Liver (tissue), 3 donors: ENCODE data around the gene ANXA10.

Experiments
- CTCF ChIP-seq: fragments of 150-350 bp; IDR thresholded peaks from 2 replicates; pipeline ENCODE4 v1.5.1; 2017; ENCODE audit warnings: improper control_type of control experiment, low read depth, low read length; ENCODE audit not compliant: missing input control
- EGR1 ChIP-seq, 2 donors: IDR thresholded peaks; 2 replicates each; pipeline ENCODE4 v1.6.1; 2016 to 2018; ENCODE audit warnings: antibody characterized with exemption in 2 of 2, low read depth in 2 of 2
- JUND ChIP-seq, 2 donors: IDR thresholded peaks; 2 replicates each; pipeline ENCODE4 v1.6.1; 2016; ENCODE audit warnings: antibody characterized with exemption in 2 of 2
- RAD21 ChIP-seq, 2 donors: IDR thresholded peaks; 2 replicates each; pipeline ENCODE4 v1.6.1; 2016; ENCODE audit warnings: antibody characterized with exemption in 2 of 2, mild to moderate bottlenecking in 2 of 2
- SP1 ChIP-seq: IDR thresholded peaks from 2 replicates; pipeline ENCODE4 v1.6.1; 2018; ENCODE audit warnings: antibody characterized with exemption, mild to moderate bottlenecking
- YY1 ChIP-seq: IDR thresholded peaks from 2 replicates; pipeline ENCODE4 v1.6.1; 2016; ENCODE audit warnings: antibody characterized with exemption, mild to moderate bottlenecking
- TF ChIP-seq, protein P1 (sequence below): IDR thresholded peaks from 2 replicates; pipeline ENCODE4 v1.6.1; 2016; ENCODE audit warnings: antibody characterized with exemption, mild to moderate bottlenecking
- donor health status: healthy.
- donor health status: healthy.

- TF ChIP-seq CTCF (no peak), SP1 (no peak), RAD21 (IDR thresholded peaks at IDR 0.05) (no peak), YY1 (no peak), JUND (IDR thresholded peaks at IDR 0.05) (no peak), EGR1 (IDR thresholded peaks at IDR 0.05; ENCODE audit: low read depth in 2 of 2) (no peak)
- TF ChIP-seq, protein P1, sequence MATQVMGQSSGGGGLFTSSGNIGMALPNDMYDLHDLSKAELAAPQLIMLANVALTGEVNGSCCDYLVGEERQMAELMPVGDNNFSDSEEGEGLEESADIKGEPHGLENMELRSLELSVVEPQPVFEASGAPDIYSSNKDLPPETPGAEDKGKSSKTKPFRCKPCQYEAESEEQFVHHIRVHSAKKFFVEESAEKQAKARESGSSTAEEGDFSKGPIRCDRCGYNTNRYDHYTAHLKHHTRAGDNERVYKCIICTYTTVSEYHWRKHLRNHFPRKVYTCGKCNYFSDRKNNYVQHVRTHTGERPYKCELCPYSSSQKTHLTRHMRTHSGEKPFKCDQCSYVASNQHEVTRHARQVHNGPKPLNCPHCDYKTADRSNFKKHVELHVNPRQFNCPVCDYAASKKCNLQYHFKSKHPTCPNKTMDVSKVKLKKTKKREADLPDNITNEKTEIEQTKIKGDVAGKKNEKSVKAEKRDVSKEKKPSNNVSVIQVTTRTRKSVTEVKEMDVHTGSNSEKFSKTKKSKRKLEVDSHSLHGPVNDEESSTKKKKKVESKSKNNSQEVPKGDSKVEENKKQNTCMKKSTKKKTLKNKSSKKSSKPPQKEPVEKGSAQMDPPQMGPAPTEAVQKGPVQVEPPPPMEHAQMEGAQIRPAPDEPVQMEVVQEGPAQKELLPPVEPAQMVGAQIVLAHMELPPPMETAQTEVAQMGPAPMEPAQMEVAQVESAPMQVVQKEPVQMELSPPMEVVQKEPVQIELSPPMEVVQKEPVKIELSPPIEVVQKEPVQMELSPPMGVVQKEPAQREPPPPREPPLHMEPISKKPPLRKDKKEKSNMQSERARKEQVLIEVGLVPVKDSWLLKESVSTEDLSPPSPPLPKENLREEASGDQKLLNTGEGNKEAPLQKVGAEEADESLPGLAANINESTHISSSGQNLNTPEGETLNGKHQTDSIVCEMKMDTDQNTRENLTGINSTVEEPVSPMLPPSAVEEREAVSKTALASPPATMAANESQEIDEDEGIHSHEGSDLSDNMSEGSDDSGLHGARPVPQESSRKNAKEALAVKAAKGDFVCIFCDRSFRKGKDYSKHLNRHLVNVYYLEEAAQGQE: no peak
These were observed 75.5 kb downstream of the ANXA10 start for GRCh38 chr4:168167714-168168284.
